Activated gamma-delta T cell treated with Interleukin-2 at 50 U/mL for 16 hours (primary cell): ENCODE data around the gene SDF4.
A peak's percentile ranks its signal among the peaks of the same experiment; 100 is the strongest.

Experiments
- DNase-seq: peaks from one replicate; pipeline ENCODE4 v3.0.0-alpha.2; 2020

The SDF4 gene

DNA sequence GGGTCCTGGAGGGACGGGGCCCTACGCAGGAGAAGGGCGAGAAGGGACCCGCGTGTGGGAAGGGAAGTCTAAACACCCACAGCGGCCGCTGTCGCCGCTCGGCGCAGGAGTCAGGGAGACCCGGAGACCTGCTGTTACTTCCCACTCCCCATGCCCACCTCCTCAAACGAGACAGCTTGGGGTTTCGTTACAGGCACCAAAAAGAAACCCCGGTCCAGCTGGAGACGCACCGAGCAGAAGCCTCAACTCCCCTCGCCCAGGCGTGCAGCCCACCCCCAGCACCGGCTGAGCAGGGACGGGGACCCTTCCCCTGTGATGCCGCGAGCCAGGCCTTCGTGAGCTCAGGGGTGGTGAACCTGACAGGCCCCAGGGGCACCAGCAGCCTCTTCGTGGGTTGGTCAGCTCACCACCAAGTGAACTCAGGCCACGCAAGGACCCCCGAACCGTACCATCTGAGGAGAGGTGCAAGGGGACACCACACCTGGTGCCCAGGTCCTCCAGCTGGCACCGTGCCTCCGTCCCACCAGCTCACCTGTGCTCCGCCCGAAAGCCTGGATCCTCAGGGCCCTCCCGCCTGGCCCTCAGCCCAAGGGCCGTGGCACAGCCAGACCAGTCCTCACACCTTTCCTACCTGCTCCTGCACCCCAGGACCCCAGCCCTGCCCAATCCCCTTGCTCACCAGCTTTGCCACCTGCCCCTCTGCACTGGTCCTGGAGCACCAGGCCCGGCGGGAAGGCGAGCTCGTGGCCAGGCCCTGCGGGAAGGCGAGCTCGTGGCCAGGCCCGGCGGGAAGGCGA, 5.0 kb downstream of the SDF4 start:
- no peak for DNase-seq

DNA sequence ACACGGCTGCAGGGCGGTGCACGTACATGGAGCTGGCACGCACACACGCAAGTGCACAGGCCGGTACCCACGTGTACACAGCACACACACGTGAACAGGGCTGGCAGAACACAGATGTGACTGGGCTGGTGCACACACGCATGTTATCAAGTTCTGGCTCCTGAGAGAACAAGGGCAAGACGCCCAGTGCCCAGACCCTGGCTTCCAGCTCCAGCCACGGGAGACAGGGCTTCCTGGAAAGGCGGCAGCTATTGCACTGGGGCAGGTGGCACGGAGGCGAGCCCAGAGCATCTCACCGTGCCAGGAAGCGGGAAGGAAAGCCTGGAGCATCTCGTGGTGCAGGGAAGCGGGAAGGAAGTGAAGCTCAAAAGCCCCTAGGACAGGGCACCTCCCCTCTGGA, 5.9 kb downstream of the SDF4 start:
- DNase-seq = no peak

DNA sequence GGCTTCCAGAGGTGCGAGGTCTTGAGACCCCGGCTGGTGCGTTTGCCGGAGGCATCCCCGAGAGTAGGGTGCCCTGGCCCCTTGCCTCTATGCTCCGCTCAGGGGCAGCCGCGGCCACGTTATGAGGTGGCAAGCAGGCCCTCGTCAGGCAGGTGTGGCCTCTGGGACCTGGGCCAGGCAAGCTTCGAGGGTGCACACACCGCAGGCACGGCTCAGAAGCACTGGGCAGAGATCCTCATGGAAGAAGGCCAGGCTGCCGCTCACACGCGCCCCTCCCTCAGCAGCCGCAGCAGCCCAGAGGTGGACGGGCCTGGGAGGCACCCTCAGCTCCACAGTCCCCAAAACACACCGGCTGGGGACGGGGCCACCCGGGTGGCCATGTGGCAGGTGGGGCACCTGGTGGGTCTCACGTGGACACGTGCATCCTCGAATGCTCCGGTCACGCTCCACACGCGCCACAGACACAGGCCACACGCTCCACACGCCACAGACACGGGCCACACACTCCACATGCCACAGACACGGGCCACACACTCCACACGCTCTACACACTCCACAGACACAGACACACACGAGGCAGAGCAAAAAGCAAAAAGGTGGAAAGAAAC, 6.5 kb downstream of the SDF4 start:
- no peak for DNase-seq

DNA sequence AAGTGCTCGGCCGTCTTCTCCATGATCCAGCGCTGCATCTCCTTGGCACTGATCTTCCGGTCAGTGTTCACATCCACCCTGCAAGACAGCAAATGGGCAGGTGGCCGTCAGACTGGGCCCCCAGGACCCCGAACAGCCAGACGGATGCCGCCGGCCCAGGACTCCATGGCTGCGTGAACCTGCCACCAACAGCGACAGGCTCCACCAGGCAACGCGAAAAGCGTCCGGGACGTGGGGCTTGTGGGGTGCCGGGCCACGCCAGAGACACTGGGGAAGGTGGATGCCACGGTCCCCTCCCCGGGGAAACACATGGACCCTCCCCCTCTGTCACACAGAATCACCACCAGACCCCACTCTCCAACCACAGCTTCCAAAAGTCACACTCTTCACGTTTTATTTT, 7.9 kb downstream of the SDF4 start:
- DNase-seq = no peak

DNA sequence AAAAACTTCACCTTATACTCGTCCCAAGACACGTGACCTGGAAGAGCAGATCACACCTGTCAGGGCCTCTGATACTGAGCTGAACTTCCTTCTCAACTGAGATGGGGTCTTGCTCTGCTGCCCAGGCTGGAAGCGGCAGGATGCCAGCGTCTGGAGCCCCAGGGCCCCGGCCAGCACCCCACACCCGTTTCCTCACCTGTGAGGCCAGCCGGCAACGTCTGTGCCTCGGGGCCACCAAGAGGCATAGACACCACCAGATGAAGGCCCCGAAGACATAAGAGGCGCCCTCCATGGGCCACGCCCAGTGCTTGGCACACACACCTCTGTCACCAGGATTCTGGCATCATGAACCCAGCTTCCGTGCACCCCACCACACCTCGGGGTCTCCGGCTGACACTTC, 8.5 kb downstream of the SDF4 start:
- no peak for DNase-seq

DNA sequence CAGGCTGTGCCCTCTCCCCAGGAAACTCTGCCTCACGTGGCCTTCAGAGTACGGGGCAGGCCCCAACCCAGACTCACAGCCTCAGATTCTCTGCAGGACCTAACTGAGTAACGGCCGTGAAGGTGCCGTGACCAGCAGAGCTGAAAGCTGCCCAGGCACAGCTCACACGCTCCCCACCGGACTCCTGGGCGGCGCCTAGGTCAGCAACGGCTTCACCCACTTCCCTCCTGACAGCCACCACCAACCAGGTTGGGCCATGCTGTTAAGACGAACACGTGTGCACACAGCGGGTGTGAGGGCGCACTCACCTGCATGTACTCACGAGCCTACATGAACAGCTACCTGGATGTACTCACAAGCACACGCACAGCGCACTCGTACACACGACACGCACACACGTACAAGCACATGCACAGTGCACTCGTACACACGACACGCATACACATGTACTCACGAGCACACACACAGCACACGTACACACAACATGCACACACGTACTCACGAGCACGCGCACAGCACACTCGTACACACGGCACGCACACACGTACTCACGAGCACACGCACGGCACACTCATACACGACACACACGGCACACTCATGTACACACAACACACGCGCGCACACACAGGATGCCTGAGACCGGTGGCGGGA, 9.1 kb downstream of the SDF4 start:
- no peak for DNase-seq

DNA sequence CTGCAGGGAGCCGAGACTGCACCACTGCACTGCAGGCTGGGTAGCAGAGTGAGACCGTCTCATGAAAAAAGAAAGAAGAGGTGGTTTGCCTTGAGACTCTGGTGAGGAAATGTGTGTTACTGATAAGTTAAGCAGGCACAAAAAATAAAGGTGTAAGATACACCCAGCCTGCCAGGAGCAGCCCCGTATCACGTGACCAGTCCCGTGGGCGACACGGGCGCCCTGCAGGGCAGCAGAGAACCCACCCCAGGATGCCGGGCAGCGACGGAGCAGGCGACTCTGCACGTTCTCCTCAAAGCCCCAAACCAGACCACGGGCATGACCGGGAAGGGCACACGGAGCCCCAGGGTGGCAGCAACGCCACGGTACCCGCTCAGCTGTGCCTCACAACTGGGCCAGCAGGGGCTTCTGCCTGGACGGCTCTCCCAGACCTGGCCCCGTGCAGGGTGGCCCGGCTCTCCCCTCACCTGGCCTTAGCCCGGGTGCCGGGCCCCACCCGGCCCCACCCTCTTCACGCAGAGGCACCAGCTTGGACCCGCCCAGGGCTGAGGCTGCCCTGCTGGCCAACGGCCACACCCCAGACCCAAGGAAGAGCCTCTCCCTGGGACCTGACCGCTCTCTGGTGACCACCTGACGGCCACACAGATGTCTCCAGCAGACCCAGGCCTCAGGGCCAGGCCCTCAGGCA, 9.8 kb downstream of the SDF4 start:
- no peak for DNase-seq

DNA sequence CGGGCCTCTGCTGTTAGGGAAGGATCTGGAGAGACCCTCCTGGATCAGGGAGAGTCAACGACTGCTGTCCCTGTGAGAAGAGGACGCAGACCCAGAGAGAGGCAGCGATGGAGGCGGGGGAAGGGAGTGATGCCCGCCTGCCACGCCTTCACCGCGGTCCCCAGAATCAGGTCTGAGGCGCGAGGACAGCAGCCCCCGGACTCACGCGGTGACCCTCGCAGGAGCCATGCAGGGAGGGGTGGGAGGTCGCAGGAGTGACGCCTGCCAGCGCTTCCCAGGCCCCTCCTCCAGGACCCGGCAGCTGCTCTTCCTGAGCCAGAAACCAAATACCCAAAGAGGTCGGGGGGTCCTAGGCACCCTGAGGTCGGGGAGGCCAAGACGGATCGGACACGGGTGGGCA, 11.6 kb downstream of the SDF4 start:
- DNase-seq = no peak

DNA sequence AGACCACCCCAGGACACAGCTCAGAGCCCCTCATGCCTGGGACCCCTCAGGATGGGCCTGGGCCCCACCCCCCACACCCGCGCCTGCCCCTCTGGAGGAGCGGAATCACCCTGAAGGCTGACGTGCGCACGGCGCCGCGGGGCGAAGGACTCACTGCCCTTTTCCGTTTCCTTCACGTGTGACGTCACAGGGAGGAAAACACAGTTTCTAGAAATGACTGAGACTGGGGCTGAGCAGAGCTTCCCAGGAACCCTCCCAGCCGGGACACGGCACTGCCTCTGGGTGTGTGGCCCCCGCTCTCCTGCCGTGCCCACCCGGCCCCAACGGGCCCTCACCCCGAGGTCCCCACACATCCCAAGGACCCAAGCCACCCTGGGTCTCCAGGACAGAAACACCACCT, 12.5 kb downstream of the SDF4 start:
- DNase-seq = no peak

DNA sequence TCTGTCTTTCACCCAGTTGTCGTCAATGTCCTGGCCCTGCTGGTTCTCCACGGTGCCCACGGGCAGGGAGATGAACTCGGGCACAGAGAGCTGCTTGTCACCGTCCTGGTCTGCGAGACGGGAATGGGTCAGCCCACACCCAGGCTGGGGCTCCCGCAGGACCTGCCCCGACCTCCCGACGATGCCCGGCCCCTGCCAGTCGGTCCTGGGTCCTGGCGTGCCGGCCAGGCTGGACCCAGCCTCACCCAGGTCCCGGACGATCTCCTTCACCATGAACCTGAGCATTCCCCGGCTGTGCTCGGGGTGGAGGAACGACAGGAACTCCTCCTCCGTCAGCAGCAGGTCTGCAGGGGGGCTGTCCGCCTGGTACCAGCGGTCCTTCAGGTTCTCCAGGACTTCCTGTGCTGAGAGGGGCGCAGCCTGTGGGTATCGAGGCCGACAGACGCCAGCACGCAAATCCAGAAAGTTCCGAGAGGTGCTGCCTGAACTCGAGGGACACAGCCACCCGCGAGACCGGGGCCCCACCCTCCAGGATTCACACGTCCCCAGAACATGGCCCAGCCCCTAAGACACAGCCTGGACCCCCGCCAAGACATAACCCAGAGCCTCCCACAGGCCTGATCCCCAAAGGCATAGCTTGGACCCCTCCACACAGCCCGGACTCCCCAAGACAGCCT, 13.1 kb downstream of the SDF4 start:
- no peak for DNase-seq

DNA sequence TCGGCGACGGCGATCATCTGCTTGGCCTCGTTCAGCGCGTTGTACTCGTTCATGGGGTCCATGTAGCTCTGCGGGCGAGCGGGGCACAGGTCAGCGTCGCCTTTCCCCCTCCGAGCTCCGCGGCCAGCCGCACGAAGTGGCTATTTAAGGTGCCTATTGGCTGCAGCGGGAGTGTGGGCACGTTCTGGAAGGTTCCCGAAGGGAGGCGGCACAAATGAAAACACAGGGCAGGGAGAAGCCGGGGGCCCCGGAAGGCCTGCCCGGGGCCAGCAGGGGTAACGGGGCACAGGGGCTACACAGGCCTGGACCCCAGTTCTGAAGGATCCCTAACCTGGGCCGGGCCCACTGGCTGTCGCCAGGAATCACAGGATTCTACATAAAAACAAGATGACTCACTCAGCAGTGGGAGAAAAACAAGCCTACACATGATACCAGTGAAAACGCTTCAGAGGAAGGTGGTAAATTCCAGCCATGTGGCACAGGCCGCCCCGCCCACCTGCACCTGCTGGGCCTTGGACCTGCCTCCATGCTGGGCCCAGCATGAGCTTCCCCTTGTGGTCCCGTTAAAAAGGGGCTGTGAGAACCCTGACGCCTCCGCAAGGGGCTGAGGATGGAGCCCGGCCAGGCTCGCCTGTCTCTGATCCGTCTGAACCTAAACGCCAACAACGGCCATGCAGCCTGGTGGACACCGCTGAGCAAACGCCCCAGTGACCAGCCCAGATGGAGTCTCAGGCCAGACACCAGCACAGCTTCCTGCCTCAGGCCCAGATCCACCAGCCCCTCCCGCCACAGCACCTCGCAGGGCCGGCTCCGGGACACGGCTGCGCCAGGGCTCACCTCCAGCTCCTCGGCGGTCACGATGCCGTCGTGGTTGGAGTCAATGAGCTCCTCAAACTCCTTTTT, 13.9 kb downstream of the SDF4 start:
- DNase-seq = no peak

DNA sequence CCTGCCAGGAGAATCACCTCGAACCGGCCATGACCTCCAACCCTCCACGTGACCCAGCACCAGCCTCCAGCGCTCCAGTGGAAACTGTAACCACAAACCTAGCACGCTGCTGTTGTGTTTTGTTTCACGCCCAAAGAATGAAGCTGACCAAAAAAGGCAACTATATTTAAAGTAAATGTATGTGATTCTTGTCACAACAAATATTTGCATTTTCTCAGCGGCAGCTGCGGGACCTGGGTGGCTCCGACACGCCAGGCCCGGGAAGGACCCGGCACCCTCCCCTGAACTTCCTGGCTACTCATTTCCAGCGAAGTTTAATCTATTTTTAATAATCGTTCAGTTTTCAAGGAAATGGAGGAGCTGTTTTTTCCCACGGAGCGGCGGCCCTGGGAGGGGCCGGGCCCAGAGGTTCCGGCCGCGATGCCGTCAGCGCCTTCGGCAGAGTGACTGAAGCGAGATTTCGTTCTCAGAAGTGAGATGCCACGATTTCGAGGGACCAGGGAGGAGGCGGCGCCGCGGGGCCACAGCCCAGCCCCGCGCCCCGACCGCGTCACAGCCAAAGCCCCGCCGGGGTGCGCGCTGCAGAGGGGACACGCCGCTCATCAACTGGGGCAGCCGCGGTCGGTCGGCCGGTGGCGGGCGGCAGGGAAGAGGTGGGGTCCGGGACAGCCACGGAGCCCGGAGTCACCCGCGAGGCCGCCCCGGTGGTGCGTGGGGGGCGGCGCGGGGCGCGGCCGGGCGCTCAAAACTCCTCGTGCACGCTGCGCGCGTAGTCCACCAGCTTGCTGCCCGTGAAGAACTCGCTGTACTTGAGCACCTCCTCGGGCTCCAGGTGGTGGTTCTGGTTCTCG, 14.8 kb downstream of the SDF4 start:
- no peak for DNase-seq

DNA sequence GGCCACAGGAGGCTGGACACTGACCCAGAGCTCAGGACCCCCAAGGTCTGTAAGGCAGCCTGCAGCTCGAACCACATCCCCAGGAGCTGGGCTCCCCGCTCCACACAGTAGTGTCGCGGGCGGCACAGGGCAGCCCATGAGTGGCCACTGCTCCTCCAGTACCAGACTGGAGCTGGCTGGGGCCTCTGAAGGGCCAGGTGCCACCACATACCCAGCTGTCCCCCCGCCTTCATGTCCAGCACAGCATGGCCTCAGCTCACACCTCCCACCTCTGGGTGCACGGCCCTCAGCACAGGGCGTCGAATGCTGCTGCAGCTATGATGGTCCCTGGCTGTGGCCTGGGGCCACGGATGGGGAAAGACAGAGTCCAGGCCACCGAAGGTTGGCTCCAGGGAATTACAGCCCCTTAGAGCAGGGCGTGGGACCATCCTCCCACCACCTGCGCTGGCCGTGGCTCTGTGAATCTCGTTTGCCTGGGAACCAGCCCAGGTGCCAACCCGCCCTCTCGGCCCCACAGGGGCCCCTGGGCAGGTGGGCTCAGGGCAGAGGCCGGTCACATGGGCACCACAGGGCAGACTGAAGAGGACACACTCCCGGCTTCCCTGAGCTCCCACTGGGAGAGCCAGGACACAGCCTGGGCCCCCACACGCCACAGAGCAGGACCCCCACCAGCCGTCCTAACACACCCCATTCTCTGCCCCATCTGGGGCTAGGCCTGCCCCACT, 15.8 kb downstream of the SDF4 start:
- no peak for DNase-seq

DNA sequence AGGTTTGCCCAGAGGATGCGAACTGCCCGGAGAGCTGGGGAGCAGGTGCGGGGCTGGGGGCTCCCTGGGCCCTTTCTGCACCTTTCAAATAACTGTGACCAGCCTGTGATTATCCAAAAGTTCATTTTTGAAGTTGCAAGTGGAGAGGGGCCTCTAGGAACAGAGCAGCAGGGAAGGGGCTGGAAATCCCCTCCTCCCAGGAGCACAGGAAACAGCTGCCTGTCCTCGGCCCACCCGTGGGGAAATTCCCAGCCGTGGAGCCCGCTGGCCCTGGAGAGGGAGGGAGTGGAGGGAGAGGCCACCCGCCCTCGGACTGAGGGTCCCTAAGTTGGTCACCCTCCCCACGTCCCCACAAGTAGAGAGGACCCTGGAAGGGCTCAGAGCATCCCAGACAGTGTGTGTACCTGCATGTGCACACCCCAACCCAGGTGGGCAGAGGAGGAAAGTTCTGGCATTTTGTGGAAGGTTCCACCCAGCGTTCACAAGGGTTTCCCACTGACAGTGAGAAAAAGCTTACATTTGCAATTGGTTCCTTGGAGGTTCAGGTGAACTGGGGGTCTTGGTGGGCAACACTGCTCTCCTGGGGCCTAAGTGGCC, 16.6 kb downstream of the SDF4 start:
- no peak for DNase-seq

DNA sequence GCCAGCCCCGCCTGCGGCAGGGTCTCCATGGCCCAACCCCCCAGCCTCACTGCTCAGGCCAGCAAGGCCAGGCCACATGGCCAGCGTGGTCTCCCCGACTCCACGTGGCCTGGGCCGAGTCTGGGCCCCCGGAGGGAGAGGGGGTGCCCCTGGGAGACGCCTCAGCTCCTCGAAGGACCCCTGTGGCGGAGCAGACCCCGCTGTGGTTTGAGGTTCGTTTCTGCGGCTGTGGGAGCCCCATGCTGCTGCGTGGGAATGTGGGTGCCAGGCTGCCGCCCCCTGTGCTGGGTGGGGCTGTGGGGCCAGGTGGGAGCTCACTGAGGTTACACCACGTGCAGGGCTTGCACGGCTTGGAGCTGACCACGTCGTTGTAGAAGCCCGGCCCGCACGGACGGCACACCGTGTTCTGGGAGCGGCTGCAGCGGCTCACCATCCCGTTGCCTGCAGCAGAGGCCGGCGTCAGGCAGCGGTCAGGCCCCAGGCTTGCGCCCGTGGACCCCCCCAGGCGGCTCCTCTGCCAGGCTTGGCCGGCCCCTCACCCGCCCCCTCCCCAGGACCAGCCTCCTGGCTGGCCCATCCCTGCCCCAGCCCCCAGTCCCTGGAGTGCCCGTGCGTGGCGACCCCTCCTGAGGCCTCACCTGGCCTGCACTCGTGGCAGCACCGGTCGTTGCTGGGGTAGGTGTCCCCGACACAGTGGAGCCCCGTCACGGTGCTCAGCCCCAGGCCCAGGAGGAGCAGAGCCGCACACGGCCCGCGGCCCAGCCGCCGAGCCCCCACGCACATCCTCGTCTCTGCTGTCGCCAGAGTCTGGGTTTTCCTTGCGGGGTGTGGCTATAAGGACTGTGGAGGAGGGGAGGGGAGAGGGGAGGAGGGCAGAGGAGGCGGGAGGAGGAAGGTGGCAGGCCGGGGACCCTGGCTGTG, 18.2 kb downstream of the SDF4 start, which contains the start of gene TNFRSF4:
TNFRSF4 (minus strand) TSS at position 809 of the 921 bp plus-strand sequence; CDS start at position 783, 26 bp downstream.
- DNase-seq = peak; percentile 32

DNA sequence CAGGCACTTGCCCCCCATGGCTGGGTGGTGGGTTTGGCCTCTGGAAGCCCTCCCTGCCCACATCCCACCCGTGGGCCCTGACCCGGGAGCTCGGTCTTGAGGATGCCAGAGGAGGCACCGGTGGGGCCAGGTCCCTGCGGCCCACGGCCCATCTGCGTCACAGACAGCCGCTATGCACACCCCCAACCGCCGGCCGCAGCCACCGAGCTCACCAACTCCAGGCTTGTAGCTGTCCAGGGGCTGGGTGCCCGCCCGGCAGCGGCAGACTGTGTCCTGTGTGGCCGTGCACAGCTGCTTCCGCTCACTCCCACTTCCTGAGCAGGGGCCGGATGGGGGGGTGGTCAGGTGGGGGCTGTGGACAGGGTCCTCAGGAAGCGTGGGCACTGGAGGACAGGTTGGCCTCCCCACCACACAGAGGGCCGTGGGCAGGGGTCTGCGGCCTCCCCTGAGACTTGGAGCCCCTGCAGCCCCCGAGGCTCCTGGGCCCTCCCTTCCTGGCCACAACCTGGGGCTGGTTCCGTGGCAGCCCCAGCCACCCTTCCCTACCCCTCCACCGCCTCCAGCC, 18.9 kb downstream of the SDF4 start:
- peak; percentile 47 for DNase-seq

DNA sequence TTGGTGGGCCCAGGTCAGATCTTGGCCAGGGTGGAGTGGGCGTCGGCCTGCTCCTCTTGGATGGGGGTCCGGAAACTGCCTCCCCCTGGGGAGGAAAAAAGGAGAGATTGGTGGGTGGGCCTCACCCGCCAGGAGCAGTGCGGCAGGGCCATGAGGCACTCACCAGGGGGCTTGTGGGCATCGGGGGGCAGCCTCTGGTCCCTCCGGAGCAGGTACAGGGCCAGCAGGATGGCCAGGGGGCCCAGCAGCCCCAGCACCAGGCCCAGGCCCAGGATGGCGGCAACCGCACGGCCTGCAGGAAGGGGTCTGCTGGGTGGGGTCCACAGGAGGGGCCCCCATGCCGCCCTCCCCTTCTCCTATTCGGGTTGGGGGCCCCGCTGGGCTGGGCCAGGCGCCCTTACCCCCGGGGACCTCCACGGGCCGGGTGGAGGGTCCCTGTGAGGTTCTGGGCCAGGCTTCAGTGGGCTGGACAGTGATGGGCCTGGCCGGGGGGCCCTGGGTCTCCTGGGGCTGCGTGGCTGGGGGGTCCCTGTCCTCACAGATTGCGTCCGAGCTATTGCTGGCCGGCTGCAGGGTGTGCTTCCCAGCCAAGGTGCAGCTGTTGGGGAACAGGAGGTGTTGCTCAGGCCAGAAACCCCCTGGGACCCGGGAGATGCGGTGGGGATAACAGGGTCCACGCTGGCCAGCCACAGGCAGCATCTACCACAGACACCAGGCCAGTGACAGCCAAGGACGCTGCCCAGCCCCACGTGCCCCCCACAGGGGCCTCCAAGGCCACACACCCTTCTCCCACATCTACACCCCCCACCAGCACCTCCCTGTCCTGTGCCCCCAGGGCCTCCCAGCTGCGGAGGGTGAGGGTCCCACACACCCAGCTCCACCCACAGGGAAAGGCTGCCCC, 20.0 kb downstream of the SDF4 start:
- DNase-seq = no peak
